ENCODE results near the gene PFN3. TPM values are rescaled to one million over a fixed set of nuclear protein-coding genes. Genes with fewer than 3 reads are reported as not detected.

Gene PFN3
- total RNA-seq, 1 experiment from 2014 or later = not detected

- Histone ChIP-seq H2AFZ (no peak overlapping the region), H3K9me2 (ENCODE audit: insufficient read depth) (no peaks in the 10 kb centered on the region), H3F3A (ENCODE audit: insufficient read depth, low read depth) (peaks cover 49% of the 10 kb centered on the region), H3K27me3 (ENCODE audit: insufficient read depth, low read depth) (no peaks in the 10 kb centered on the region), H3K9me3 (ENCODE audit: insufficient read depth, low read depth) (no peaks in the 10 kb centered on the region), H3K36me3 (ENCODE audit: low read depth) (no peaks in the 10 kb centered on the region; the same call in 1 of the 2 replicates), H4K20me1 (ENCODE audit: insufficient read depth) (peaks cover 22% of the 10 kb centered on the region), H3K27ac (no peak overlapping the region), H3K4me2 (peak overlapping the region; percentile 90; the same call in 1 of the 2 replicates), H3K4me1 (replicated peaks; ENCODE audit: insufficient read depth) (peaks cover 18% of the 10 kb centered on the region), H3K4me3 (peak overlapping the region; percentile 67; the same call in 1 of the 2 replicates), H3K79me2 (ENCODE audit: low read depth) (peaks cover 37% of the 10 kb centered on the region)
- ChIA-PET CTCF (interaction anchor here (0.6 to 0.7 kb wide), 3 partner anchors 31 to 144 kb away, joined by 3 read pairs; no protein-coding TSS in a partner anchor), POLR2A (ENCODE audit: unreplicated experiment) (interaction anchor here (0.5 to 0.7 kb wide), 3 partner anchors 19 to 325 kb away, joined by 4 to 11 read pairs (median 10); partner anchors contain the start of gene GRK6)
- no peak for TF ChIP-seq EZH2 (IDR thresholded peaks at IDR 0.05; ENCODE audit: low read depth)
- TF ChIP-seq CTCF (conservative IDR thresholded peaks at IDR 0.05) = no peak
- intact Hi-C loops (cut with micrococcal nuclease; ENCODE audit: unreplicated experiment) = no loop called here
- no peak for DNase-seq
- TSS peak; percentile 26 for BruUV-seq (replicated peaks)
Measured at GRCh38 chr5:177445052-177445916, 44.8 kb upstream of the PFN3 start.

GRCh38 chr5:177444106-177445051 lies 43.9 kb upstream of the PFN3 start:
- H3K36me3 ChIP-seq (ENCODE audit: low read depth) = no peaks in the 10 kb centered on the region; the same call in 1 of the 2 replicates
- no peaks in the 10 kb centered on the region for H3K27me3 ChIP-seq (ENCODE audit: insufficient read depth, low read depth)
- H4K20me1 ChIP-seq (ENCODE audit: insufficient read depth) = peaks cover 22% of the 10 kb centered on the region
- no peak overlapping the region for H2AFZ ChIP-seq
- ChIA-PET CTCF (no interaction called here), POLR2A (ENCODE audit: unreplicated experiment) (interaction anchor here (0.7 kb wide), 1 partner anchor 18 kb away, joined by 10 read pairs; the partner anchor contains the start of gene GRK6)
- no TSS peak for BruUV-seq (replicated peaks)
- peaks cover 28% of the 10 kb centered on the region for H3K79me2 ChIP-seq (ENCODE audit: low read depth)
- intact Hi-C loops (cut with micrococcal nuclease; ENCODE audit: unreplicated experiment) = no loop called here
- no peaks in the 10 kb centered on the region for H3K9me2 ChIP-seq (ENCODE audit: insufficient read depth)
- TF ChIP-seq CTCF (conservative IDR thresholded peaks at IDR 0.05) (no peak), EZH2 (IDR thresholded peaks at IDR 0.05; ENCODE audit: low read depth) (no peak)
- no peak overlapping the region for H3K4me2 ChIP-seq
- H3K9me3 ChIP-seq (ENCODE audit: insufficient read depth, low read depth) = no peaks in the 10 kb centered on the region
- H3K4me3 ChIP-seq = no peak overlapping the region
- peaks cover 52% of the 10 kb centered on the region for H3F3A ChIP-seq (ENCODE audit: insufficient read depth, low read depth)
- no peak overlapping the region for H3K27ac ChIP-seq
- H3K4me1 ChIP-seq (replicated peaks; ENCODE audit: insufficient read depth) = peaks cover 18% of the 10 kb centered on the region
- DNase-seq = no peak
